GM23338 (cell line): ENCODE measurements around the gene TTC27. TPM values are rescaled to one million over a fixed set of nuclear protein-coding genes. Genes with fewer than 3 reads are reported as not detected.

ENCODE experiments used
- ATAC-seq: fragments of 200-7000 bp; cut with Tn5 transposase; 3 replicates; pipeline ENCODE4 v1.9.1; 2020
- DNase-seq: peaks from one replicate; pipeline ENCODE4 v3.0.0-alpha.2; 2015; ENCODE audit warnings: low spot score
- H2AFZ ChIP-seq: fragments of 200-600 bp; sonication (generic); 2 replicates; pipeline ENCODE4 v1.8.0; 2016; ENCODE audit warnings: antibody characterized with exemption, mild to moderate bottlenecking, moderate library complexity
- H3F3A ChIP-seq: fragments of 200-600 bp; sonication (generic); replicated peaks from 2 replicates; pipeline ENCODE4 v1.8.0; 2017; ENCODE audit warnings: antibody characterized with exemption, mixed run types, low read depth
- H3K27ac ChIP-seq: fragments of 200-600 bp; sonication (generic); 2 replicates; pipeline ENCODE4 v1.6.1; 2016; ENCODE audit warnings: low read depth
- H3K27me3 ChIP-seq: fragments of 200-600 bp; sonication (generic); 2 replicates; pipeline ENCODE4 v1.8.0; 2016; ENCODE audit warnings: mild to moderate bottlenecking, mixed run types, moderate library complexity; ENCODE audit not compliant: insufficient read depth
- H3K36me3 ChIP-seq: fragments of 200-600 bp; sonication (generic); 2 replicates; pipeline ENCODE4 v1.8.0; 2016; ENCODE audit warnings: mild to moderate bottlenecking; ENCODE audit not compliant: insufficient read depth
- H3K4me1 ChIP-seq: fragments of 200-600 bp; sonication (generic); 2 replicates; pipeline ENCODE4 v1.8.0; 2016; ENCODE audit warnings: mild to moderate bottlenecking, moderate library complexity; ENCODE audit not compliant: insufficient read depth
- H3K4me2 ChIP-seq: fragments of 200-600 bp; sonication (generic); 2 replicates; pipeline ENCODE4 v1.7.1; 2017; ENCODE audit warnings: mixed run types
- H3K4me3 ChIP-seq: fragments of 200-600 bp; sonication (generic); 2 replicates; pipeline ENCODE4 v1.6.1; 2016; ENCODE audit warnings: mixed run types
- H3K79me2 ChIP-seq: fragments of 200-600 bp; sonication (generic); replicated peaks from 2 replicates; pipeline ENCODE4 v1.8.0; 2017; ENCODE audit warnings: mild to moderate bottlenecking; ENCODE audit not compliant: insufficient read depth
- H3K9me2 ChIP-seq: fragments of 200-600 bp; sonication (generic); 2 replicates; pipeline ENCODE4 v1.8.0; 2017; ENCODE audit not compliant: insufficient read depth
- H4K20me1 ChIP-seq: fragments of 200-600 bp; sonication (generic); replicated peaks from 2 replicates; pipeline ENCODE4 v1.8.0; 2017; ENCODE audit warnings: mild to moderate bottlenecking; ENCODE audit not compliant: insufficient read depth
- H3K27ac Mint-ChIP-seq: 2 replicates; pipeline ENCODE4 v1.8.0; 2020; ENCODE audit warnings: inconsistent platforms, mild to moderate bottlenecking, moderate library complexity, mixed read lengths
- H3K27me3 Mint-ChIP-seq: 3 replicates; pipeline ENCODE4 v1.8.0; 2022; ENCODE audit warnings: low read depth, mild to moderate bottlenecking, moderate library complexity, mixed read lengths, inconsistent platforms; ENCODE audit not compliant: insufficient read depth, poor library complexity
- H3K36me3 Mint-ChIP-seq: 3 replicates; pipeline ENCODE4 v1.8.0; 2021; ENCODE audit warnings: low read depth, mild to moderate bottlenecking, inconsistent platforms, moderate library complexity, mixed read lengths
- H3K4me1 Mint-ChIP-seq: 3 replicates; pipeline ENCODE4 v1.8.0; 2020; ENCODE audit warnings: mild to moderate bottlenecking, inconsistent platforms, mixed read lengths
- H3K4me3 Mint-ChIP-seq: 3 replicates; pipeline ENCODE4 v1.8.0; 2021; ENCODE audit warnings: moderate library complexity, mild to moderate bottlenecking, inconsistent platforms, mixed read lengths
- H3K9me3 Mint-ChIP-seq: 3 replicates; pipeline ENCODE4 v1.8.0; 2020; ENCODE audit warnings: moderate library complexity, mild to moderate bottlenecking, inconsistent platforms, mixed read lengths
- EZH2 ChIP-seq: fragments of 200-600 bp; sonication (generic); IDR thresholded peaks from one replicate; pipeline ENCODE4 v1.8.0; 2017; ENCODE audit warnings: antibody characterized with exemption, mild to moderate bottlenecking, low read depth; ENCODE audit not compliant: unreplicated experiment
- EZH2phosphoT487 ChIP-seq: fragments of 200-600 bp; sonication (generic); IDR thresholded peaks from one replicate; pipeline ENCODE4 v1.8.1; 2018; ENCODE audit warnings: antibody characterized with exemption; ENCODE audit not compliant: unreplicated experiment
- JUNB ChIP-seq: IDR thresholded peaks from one replicate; pipeline ENCODE4 v1.6.1; 2016; ENCODE audit warnings: antibody characterized with exemption; ENCODE audit not compliant: unreplicated experiment
- POLR2AphosphoS5 ChIP-seq: IDR thresholded peaks from 2 replicates; pipeline ENCODE4 v1.6.1; 2016; ENCODE audit warnings: antibody characterized with exemption, low read depth
- STAT1 ChIP-seq: IDR thresholded peaks from one replicate; pipeline ENCODE4 v1.6.1; 2016; ENCODE audit warnings: antibody characterized with exemption; ENCODE audit not compliant: unreplicated experiment
- ZNF114 ChIP-seq: fragments of 250-450 bp; sonication (Bioruptor Pico); IDR thresholded peaks from 2 replicates; pipeline ENCODE4 v1.5.0; 2020; ENCODE audit warnings: mild to moderate bottlenecking, moderate library complexity
- ZNF331 ChIP-seq: fragments of 250-450 bp; sonication (Bioruptor Pico); IDR thresholded peaks from 2 replicates; pipeline ENCODE4 v1.5.0; 2020; ENCODE audit warnings: low read depth, mild to moderate bottlenecking, moderate library complexity
- polyA plus RNA-seq: library from polyadenylated mRNA; unstranded; fragments of >200 nt; fragmentation: Nextera tagmentation; extraction: Ambion mirVana; gene quantifications from 2 replicates; pipeline ENCODE4 v1.2.1, GENCODE V29; 2016
- total RNA-seq: library from RNA; depleted of rRNA; stranded (reverse); fragments of >200 nt; shearing (Covaris generic); gene quantifications from 2 replicates; pipeline ENCODE4 v1.2.3, GENCODE V29; 2014
- TF ChIP-seq, protein P1 (sequence below): IDR thresholded peaks from one replicate; pipeline ENCODE4 v1.6.1; 2018; ENCODE audit warnings: antibody characterized with exemption; ENCODE audit not compliant: unreplicated experiment
- TF ChIP-seq, protein P2 (sequence below): fragments of 250-450 bp; sonication (Bioruptor Pico); IDR thresholded peaks from 2 replicates; pipeline ENCODE4 v1.5.0; 2020; ENCODE audit warnings: mild to moderate bottlenecking, moderate library complexity
- TF ChIP-seq, protein P3 (sequence below): IDR thresholded peaks from 2 replicates; pipeline ENCODE4 v1.6.1; 2016; ENCODE audit warnings: antibody characterized with exemption
- TF ChIP-seq, protein P4 (sequence below), 2 experiments: fragments of 200-600 bp in 1 of 2; sonication (generic) in 1 of 2; conservative IDR thresholded peaks; 2 replicates each; pipeline versions ENCODE4 v1.5.1 to v1.6.1; 2016 to 2017; ENCODE audit warnings: antibody characterized with exemption in 2 of 2, low read depth in 2 of 2, mild to moderate bottlenecking in 2 of 2, moderate library complexity in 1 of 2

TTC27 gene
- total and polyA plus RNA-seq, 2 experiments from 2014 or later: 11.8 to 41.3 TPM

DNA sequence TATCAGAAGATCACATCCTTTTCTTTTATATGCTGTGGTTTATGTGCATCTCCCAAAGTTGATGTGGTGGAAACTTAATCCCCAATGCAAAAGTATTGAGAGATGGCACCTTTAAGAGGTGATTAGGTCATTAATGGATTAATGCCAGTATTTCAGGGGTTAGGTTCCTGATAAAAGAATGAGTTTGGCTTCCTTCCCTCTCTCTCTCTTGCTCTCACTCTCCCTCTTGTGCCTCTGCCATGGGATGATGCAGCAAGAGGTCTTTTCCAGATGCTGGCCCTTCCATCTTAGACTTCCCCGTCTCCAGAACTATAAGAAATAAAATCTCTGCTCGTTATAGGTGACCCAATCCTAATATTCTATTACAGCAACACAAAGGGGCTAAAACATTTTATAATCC, 85.0 kb downstream of the TTC27 start:
- H3K9me2 ChIP-seq: no peaks in the 10 kb centered on the region
- no peak for TF ChIP-seq STAT1
- TF ChIP-seq JUNB: no peak
- no peak for TF ChIP-seq EZH2
- TF ChIP-seq EZH2phosphoT487: no peak
- TF ChIP-seq POLR2AphosphoS5: no peak
- TF ChIP-seq, protein P1, sequence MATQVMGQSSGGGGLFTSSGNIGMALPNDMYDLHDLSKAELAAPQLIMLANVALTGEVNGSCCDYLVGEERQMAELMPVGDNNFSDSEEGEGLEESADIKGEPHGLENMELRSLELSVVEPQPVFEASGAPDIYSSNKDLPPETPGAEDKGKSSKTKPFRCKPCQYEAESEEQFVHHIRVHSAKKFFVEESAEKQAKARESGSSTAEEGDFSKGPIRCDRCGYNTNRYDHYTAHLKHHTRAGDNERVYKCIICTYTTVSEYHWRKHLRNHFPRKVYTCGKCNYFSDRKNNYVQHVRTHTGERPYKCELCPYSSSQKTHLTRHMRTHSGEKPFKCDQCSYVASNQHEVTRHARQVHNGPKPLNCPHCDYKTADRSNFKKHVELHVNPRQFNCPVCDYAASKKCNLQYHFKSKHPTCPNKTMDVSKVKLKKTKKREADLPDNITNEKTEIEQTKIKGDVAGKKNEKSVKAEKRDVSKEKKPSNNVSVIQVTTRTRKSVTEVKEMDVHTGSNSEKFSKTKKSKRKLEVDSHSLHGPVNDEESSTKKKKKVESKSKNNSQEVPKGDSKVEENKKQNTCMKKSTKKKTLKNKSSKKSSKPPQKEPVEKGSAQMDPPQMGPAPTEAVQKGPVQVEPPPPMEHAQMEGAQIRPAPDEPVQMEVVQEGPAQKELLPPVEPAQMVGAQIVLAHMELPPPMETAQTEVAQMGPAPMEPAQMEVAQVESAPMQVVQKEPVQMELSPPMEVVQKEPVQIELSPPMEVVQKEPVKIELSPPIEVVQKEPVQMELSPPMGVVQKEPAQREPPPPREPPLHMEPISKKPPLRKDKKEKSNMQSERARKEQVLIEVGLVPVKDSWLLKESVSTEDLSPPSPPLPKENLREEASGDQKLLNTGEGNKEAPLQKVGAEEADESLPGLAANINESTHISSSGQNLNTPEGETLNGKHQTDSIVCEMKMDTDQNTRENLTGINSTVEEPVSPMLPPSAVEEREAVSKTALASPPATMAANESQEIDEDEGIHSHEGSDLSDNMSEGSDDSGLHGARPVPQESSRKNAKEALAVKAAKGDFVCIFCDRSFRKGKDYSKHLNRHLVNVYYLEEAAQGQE: no peak
- TF ChIP-seq, protein P2, sequence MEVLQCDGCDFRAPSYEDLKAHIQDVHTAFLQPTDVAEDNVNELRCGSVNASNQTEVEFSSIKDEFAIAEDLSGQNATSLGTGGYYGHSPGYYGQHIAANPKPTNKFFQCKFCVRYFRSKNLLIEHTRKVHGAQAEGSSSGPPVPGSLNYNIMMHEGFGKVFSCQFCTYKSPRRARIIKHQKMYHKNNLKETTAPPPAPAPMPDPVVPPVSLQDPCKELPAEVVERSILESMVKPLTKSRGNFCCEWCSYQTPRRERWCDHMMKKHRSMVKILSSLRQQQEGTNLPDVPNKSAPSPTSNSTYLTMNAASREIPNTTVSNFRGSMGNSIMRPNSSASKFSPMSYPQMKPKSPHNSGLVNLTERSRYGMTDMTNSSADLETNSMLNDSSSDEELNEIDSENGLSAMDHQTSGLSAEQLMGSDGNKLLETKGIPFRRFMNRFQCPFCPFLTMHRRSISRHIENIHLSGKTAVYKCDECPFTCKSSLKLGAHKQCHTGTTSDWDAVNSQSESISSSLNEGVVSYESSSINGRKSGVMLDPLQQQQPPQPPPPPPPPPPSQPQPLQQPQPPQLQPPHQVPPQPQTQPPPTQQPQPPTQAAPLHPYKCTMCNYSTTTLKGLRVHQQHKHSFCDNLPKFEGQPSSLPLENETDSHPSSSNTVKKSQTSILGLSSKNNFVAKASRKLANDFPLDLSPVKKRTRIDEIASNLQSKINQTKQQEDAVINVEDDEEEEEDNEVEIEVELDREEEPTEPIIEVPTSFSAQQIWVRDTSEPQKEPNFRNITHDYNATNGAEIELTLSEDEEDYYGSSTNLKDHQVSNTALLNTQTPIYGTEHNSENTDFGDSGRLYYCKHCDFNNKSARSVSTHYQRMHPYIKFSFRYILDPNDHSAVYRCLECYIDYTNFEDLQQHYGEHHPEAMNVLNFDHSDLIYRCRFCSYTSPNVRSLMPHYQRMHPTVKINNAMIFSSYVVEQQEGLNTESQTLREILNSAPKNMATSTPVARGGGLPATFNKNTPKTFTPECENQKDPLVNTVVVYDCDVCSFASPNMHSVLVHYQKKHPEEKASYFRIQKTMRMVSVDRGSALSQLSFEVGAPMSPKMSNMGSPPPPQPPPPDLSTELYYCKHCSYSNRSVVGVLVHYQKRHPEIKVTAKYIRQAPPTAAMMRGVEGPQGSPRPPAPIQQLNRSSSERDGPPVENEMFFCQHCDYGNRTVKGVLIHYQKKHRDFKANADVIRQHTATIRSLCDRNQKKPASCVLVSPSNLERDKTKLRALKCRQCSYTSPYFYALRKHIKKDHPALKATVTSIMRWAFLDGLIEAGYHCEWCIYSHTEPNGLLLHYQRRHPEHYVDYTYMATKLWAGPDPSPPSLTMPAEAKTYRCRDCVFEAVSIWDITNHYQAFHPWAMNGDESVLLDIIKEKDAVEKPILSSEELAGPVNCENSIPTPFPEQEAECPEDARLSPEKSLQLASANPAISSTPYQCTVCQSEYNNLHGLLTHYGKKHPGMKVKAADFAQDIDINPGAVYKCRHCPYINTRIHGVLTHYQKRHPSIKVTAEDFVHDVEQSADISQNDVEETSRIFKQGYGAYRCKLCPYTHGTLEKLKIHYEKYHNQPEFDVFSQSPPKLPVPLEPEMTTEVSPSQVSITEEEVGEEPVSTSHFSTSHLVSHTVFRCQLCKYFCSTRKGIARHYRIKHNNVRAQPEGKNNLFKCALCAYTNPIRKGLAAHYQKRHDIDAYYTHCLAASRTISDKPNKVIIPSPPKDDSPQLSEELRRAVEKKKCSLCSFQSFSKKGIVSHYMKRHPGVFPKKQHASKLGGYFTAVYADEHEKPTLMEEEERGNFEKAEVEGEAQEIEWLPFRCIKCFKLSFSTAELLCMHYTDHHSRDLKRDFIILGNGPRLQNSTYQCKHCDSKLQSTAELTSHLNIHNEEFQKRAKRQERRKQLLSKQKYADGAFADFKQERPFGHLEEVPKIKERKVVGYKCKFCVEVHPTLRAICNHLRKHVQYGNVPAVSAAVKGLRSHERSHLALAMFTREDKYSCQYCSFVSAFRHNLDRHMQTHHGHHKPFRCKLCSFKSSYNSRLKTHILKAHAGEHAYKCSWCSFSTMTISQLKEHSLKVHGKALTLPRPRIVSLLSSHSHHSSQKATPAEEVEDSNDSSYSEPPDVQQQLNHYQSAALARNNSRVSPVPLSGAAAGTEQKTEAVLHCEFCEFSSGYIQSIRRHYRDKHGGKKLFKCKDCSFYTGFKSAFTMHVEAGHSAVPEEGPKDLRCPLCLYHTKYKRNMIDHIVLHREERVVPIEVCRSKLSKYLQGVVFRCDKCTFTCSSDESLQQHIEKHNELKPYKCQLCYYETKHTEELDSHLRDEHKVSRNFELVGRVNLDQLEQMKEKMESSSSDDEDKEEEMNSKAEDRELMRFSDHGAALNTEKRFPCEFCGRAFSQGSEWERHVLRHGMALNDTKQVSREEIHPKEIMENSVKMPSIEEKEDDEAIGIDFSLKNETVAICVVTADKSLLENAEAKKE (CRISPR knock-in tag): no peak
- TF ChIP-seq, protein P3, sequence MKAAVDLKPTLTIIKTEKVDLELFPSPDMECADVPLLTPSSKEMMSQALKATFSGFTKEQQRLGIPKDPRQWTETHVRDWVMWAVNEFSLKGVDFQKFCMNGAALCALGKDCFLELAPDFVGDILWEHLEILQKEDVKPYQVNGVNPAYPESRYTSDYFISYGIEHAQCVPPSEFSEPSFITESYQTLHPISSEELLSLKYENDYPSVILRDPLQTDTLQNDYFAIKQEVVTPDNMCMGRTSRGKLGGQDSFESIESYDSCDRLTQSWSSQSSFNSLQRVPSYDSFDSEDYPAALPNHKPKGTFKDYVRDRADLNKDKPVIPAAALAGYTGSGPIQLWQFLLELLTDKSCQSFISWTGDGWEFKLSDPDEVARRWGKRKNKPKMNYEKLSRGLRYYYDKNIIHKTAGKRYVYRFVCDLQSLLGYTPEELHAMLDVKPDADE: no peak
- TF ChIP-seq, protein P4, sequence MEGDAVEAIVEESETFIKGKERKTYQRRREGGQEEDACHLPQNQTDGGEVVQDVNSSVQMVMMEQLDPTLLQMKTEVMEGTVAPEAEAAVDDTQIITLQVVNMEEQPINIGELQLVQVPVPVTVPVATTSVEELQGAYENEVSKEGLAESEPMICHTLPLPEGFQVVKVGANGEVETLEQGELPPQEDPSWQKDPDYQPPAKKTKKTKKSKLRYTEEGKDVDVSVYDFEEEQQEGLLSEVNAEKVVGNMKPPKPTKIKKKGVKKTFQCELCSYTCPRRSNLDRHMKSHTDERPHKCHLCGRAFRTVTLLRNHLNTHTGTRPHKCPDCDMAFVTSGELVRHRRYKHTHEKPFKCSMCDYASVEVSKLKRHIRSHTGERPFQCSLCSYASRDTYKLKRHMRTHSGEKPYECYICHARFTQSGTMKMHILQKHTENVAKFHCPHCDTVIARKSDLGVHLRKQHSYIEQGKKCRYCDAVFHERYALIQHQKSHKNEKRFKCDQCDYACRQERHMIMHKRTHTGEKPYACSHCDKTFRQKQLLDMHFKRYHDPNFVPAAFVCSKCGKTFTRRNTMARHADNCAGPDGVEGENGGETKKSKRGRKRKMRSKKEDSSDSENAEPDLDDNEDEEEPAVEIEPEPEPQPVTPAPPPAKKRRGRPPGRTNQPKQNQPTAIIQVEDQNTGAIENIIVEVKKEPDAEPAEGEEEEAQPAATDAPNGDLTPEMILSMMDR (conservative IDR thresholded peaks at IDR 0.05; ENCODE audit: low read depth in 2 of 2): no peak
- TF ChIP-seq ZNF114 (CRISPR knock-in tag): no peak
- no peak for TF ChIP-seq ZNF331 (CRISPR knock-in tag)
- H3K9me3 Mint-ChIP-seq: no peaks in the 10 kb centered on the region; the same call in 2 of the 3 replicates
- no peaks in the 10 kb centered on the region for H3F3A ChIP-seq
- H3K27me3 Mint-ChIP-seq: no peaks in the 10 kb centered on the region
- no peaks in the 10 kb centered on the region for H3K79me2 ChIP-seq
- no peaks in the 10 kb centered on the region for H3K4me1 ChIP-seq
- no peak overlapping the region for H3K27ac ChIP-seq
- no peak overlapping the region for H3K4me3 ChIP-seq
- H3K4me3 Mint-ChIP-seq: no peak overlapping the region
- peaks cover 19% of the 10 kb centered on the region; the same call in 2 of the 3 replicates for H3K36me3 Mint-ChIP-seq
- no peak overlapping the region for H2AFZ ChIP-seq
- DNase-seq: no peak
- H3K36me3 ChIP-seq: no peaks in the 10 kb centered on the region
- no peak overlapping the region for H3K4me2 ChIP-seq
- no peak overlapping the region for H3K27ac Mint-ChIP-seq
- no peaks in the 10 kb centered on the region for H3K4me1 Mint-ChIP-seq
- no peaks in the 10 kb centered on the region for H3K27me3 ChIP-seq
- ATAC-seq: no peak
- H4K20me1 ChIP-seq: no peaks in the 10 kb centered on the region
